HG03103 (cell line): ENCODE measurements around the gene DGAT2.
"Not testable (repeated sequence)": the region's sequence is repeated elsewhere in the genome, so short reads cannot be mapped to it uniquely, and the experiment has no call there.

ENCODE experiments used
- ATAC-seq: cut with Tn5 transposase; IDR thresholded peaks from one replicate; pipeline ENCODE4 v1.9.1; 2021; ENCODE audit warnings: low read depth; ENCODE audit not compliant: unreplicated experiment

The DGAT2 gene

DNA sequence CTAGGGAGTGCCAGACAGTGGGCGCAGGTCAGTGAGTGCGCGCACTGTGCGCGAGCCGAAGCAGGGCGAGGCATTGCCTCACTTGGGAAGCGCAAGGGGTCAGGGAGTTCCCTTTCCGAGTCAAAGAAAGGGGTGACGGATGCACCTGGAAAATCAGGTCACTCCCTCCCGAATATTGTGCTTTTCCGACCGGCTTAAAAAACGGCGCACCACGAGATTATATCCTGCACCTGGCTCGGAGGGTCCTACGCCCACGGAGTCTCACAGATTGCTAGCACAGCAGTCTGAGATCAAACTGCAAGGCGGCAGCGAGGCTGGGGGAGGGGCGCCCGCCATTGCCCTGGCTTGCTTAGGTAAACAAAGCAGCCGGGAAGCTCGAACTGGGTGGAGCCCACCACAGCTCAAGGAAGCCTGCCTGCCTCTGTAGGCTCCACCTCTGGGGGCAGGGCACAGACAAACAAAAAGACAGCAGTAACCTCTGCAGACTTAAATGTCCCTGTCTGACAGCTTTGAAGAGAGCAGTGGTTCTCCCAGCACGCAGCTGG lies 19.8 kb upstream of the DGAT2 start:
- not testable (repeated sequence) for ATAC-seq

DNA sequence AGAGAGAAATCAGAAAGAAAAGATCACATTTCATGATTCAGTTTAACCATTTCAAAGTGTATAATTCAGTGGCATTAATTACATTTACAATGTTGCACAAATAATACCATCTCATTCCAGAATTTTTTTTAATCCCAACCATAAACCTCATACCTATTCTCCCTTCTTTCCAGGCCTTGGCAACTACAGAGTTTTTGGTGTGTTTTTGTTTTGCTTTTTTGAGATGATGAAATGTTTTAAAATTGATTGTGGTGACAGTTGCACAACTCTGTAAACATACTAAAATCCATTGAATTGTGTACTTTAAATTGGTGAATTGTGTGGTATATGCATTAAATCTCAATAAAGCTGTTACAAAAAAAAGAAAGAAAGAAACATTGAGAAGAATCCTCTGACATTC lies 13.6 kb upstream of the DGAT2 start:
- ATAC-seq = not testable (repeated sequence)

DNA sequence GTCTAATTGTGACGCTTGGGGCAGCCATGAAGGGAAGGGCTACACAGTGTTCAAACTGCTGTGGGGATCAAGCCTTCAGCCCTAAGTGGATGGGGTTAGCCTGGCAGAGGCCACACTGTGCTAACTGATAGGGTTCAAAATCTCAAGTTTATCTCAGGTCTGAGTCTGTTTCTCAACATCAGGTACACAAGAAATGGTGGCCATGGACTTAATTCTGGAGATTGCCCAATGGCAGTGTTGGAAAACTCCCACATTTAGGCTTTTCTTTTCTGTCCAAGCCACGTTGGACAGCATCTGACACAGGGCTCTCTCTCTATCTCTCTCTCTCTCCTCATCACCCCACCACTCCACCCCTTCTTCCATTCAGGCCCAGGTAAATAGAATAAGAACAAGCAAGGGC lies 10.9 kb upstream of the DGAT2 start:
- ATAC-seq = no peak

DNA sequence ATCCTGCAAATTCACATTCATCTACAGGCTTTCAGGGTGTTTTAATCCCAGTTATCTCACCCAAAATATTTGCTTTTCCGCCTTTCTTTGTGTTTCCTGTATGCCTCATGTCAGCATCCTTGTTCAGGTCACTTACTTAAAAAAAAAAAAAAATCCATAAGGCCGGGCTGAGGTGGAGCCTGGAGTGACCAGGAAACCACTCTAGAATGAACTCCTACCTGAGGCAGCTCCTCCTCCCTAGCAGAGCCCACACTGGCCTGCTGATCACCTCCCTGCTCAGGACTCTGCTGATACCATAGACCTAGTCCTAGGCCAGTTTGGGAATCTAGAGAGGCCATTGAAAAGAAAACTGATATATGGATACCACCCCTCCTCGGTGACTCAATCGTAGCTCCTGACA lies 8.7 kb upstream of the DGAT2 start:
- ATAC-seq = no peak

DNA sequence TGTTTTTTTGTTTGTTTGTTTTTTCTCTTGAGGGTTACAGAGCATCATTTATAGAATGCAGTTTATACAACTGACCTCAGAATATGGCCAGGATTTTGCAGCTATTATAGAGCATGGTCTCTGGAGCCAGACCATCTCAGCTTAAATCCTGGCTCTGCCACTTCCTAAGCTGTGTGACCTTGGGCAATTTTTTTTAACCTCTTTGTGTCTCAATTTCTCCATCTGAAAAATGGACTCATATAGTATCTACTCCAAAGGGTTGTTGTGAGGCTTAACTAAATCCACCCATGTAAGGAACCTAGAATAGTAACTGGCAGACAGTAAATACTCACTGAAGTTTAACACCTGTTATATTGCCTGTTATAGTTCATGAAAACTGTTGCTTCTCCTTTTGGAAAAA lies 8.3 kb upstream of the DGAT2 start:
- no peak for ATAC-seq

DNA sequence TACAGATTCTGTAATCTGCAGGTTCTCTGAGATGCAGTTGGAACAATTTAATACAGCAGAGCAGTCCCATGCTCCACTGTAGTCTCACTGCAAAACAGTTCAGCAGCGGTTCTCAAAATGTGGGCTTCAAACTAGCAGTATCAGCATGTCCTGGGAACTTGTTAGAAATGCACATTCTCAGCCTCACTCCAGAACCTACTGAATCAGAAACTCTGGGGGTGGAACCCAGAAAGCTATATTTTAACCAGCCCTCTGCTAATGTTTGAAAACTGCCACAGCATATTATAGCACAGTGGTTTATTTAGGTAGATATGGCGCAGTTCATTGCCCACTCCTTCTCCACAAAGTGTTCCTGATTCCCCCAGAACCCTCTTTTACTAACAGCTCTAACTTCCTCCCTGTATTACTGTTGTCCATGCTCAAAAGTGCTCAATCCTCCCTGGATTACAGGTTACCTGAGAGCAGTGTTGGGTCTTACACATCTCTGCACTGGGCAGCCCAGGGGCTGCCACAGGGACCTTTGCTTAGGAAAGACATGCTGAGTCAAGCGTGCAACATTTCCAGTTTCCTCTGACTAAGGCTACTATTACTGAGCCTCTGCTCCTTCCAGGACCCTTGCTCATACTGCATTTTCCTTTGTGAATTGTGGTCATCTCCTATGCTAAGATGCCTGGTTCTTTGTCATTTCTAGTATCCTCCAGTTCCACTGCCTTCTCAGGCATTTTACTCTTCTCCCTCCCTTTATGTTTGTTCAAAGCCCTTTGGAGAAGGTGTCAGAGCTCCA lies 7.7 kb upstream of the DGAT2 start:
- no peak for ATAC-seq

DNA sequence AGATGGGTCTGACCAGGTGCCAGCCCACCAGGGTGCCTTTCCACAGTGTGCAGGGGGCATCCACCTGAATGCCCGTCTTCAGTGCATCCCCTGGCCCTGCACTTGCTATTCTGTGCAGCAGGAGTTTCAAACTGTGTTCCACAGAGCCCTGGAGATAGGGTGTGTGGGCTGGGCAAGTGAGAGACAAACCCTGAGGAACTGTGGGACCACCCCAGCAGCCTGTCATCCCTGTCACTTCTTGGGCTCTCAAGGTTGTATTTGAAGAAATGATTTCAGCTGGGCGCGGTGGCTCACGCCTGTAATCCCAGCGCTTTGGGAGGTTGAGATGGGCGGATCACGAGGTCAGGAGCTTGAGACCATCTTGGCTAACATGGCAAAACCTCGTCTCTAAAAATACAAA lies 6.4 kb upstream of the DGAT2 start:
- ATAC-seq = no peak

DNA sequence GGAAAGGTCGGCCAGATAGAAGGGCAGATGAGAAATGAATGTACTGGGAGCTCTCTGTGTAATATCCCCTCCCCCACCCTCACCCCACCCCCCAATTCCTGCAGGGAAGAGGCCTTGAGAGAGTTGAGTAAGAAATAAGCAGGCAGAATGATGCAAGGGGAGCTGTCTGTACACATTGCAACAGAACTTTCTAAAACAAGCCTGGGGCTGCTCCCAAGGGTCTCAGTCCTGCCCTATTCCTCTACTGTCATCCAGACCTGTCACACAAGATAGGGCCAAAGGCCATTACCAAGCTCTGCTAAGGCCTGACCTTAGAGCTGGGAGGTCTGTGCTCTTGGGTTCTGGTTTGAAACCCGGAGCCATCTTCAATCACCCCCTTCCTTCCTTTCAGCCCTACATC lies 5.7 kb upstream of the DGAT2 start:
- ATAC-seq = no peak

DNA sequence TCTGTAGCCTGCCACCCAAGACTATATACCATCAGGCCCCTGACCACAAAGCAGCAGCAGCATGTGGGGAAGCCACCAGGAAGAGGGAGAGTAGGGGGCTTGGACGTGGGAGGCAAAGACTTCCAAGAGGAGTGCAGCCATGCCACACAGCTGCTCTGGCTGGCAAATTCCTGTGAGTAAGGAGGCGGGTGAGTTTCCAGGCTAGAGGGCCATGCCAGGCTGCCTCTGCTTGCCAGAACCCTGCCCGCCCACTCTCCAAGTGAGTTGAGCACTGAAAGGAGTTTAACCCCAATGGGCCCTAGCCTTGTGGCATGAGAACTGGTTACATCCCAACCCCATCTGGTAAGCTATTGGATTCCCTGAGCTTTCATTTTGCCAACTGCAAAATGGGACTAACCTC lies 4.7 kb upstream of the DGAT2 start:
- ATAC-seq = no peak

DNA sequence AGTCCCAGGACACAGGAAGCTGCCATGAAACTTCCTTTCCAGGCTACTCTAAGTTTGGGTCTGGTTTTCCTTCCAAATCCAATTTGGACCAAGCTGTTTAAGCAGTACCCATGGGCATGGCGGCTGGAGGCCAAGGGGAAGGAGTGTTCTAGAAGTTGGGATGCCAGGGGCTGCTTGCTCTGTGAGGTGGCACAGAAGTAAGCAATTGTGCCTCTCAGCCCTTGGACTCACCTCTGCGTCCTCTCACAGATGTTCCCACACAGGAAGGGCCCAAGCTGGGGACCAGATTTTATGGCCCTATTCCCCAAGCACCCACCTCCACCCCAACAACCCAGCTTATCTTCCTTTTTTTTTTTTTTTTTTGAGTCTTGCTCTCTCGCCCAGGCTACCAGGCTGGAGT lies 3.5 kb upstream of the DGAT2 start:
- no peak for ATAC-seq

DNA sequence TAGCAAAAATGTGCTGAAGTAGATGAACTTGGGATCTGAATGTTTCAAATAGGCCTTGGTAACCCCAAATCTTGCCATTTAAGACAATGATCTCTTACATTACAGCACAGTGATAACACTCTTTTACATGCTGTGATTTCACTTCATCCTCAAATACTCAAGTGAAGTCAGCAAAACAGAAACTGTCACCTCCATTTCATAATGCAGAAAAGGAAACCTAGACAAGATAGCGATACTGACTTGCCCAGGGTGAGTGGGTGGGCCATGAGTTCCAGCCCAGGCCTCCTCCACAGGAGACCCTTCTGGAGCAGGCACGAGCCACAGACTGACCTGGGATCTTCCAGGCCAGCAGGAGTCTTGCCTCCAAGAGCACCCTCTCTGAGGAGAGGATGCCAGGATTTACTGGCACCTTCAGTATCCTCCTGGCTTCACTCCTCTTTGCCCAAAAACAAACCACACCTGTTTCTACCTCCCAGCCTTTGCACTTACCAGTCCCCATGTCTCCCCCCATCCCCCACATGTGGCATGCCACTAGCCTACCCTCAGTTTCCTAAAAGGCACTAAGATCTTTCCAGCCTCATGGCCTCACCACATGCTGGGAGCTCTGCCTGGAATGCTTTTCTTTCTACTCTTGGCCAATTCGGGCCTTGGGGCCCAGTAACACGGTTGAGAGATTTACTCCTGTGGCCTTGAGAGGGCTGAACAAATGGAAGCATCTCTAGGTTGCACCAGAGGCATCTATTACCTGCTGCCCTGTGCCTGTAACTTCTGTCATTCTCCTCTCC lies 1.9 kb upstream of the DGAT2 start:
- ATAC-seq = no peak

DNA sequence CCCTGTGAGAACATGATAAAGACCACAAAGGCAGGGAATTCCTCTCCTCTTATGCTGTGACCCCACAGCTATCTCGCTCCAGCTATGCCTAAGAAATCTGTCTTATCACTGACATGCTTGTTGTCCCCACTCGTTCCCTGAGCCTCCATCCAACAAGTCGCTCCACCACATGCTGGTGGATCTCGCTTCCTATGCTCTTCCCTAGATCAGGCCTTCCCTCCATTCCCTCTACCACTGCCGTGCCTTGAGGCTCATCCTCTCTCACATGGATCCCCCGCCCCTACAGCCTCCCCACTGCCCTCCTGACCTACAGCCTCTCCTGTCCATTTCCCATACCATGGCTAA lies 1.4 kb upstream of the DGAT2 start:
- no peak for ATAC-seq

DNA sequence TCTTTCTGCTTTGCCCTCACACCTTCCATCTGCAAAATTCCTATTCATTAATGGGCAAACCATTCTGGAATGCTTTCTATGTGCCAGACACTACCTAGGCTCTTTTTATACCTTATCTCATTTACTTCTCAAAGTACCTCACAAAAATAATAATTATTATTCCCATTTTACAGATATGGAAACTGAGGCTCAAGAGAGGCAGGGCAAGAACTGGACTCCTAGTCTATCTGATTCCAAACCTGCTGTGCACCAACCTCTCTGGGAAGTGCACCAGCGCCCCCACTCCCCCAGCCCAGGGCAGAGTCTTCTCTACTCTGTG lies 826 bp upstream of the DGAT2 start:
- no peak for ATAC-seq

DNA sequence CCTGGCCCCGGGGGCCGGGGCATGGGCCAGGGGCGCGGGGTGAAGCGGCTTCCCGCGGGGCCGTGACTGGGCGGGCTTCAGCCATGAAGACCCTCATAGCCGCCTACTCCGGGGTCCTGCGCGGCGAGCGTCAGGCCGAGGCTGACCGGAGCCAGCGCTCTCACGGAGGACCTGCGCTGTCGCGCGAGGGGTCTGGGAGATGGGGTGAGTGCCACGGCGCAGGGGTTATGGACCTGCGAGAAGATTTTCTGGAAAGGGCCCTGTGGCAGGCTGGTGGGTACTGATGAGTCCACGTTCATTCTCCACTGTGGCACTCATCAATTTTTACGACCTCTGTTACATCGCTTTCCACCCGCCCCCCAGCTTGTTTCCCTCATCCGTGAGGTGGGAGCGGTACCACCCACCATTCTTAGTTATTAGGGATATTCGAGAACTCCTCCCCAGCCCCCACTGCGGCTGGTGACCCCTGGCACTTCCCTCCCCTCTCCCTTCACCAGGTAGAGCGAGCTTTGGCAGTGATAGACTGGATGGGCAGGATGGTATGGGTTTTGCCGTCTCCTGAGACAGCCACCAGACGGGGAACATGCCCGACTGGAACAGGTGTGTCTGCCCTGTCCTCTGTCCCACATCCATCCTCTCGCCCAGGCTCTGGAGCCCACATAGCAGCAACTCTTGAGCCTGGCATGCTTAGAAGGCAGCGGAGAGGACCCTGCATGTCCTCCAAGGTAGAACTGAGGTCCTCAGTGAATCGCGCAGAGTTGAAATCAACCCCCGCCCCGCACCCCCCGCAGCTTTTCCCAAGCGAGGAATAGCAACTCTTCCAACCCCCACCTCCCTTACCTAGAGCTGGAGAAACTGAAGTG lies 562 bp downstream of the DGAT2 start:
- ATAC-seq = no peak

DNA sequence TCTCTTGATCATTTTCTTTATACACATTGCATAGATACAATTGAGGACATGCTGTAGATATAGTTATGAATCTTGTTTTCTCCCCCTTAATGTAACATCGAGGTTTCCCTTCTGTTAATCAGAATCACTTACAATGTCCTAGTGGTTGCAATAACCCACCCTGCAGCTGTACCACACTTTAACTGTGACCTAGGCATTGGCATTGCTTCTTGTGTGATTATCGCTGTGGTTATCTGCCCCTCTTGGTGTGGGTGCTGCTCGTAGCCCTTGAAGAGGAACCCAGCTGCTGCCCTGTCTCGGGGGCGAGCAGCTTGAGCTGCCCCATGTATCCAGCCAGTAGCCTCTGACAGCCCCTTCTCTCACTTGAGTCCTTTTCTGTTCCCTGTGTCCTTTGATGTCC lies 1.5 kb downstream of the DGAT2 start:
- ATAC-seq = no peak

DNA sequence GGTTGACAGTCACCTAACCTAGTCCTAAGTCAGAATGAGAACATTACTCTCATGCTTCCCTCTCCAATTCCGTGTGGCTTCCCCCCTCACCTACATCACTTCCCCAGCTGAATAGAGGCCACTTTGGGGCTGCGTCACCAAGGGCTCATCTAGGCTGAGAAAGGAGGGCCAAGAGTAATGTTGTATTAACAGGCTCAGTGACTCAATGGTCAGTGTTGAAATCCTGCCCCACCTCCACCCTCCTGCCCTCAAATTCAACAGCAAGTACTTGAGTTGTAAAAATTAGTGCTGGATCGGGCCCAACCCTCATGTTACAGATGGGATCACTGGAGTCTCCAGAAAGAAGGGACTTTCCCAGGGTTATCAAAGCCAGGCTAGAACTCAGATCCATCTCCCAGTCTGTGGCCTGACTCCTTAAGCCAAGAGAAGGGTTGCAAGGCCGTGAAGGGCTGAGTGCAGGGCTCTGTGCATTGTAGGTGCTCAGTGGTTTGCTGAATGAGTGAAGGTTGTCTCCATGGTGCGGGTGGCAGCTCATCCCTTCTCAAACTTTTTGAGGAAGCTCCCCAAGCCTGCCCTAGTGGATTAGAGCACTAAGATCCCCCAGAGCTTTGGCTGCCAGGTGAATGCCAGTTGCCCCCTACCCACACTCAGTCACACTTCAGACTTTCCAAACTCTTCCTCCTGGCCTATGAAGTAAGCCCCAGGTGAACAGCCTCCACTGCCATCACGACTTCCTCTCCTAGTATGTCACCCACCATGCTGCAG lies 3.2 kb downstream of the DGAT2 start:
- ATAC-seq = no peak

DNA sequence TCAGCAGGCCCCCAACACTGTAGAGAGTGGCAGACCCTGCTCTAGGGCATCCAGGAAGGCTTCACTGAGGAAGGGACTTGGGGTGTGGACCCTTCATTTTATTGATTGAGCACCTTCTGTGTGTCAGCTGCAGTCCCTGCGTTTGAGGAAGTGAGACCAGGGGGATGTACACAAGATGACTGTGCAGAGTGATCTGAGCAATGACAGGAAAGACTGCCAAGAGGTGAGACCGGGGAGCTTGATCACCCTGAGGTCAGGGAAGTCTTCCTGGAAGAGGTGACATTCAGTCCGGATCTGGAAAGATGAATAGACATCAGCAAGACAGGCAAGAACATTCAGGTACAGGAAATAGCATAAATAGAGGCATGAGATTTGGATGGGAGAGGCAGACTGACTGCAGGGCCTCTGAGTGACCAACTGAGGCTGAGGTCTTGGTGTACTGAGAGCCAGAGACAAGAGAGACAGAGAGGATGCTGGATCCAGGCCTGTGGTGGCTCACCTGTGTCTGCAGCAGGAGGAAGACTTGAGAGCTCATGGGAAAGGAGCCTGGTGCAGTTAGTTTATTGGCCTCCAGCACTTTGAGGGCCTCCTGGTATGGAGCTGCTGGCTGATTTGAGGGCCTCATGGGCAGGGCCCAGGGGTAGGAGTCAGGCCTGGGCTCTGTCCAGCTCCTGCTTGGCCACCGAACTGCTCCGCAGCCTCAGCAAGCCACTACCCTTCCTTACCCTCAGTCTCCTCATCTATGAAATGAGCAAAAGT lies 5.2 kb downstream of the DGAT2 start:
- ATAC-seq = peak; percentile 86

DNA sequence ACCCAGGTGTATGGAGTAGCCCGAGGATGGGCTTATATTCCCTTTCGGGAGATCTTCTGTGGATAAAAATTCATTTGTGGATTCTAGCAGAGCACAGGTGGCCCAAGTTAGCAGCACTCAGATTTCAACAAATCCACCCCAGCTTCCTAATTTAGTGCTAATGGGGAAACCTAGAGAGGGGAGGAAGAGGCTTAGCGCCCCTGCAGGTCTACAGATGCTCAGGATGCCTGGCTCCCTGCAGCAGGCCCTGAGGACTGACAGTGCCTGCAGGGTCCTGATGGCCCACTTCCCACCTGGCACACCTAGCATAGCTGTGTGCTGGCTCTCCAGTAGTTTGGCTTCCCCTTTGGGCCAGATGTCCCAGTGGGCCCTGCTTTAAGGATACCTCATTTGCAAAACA lies 6.5 kb downstream of the DGAT2 start:
- ATAC-seq = no peak

DNA sequence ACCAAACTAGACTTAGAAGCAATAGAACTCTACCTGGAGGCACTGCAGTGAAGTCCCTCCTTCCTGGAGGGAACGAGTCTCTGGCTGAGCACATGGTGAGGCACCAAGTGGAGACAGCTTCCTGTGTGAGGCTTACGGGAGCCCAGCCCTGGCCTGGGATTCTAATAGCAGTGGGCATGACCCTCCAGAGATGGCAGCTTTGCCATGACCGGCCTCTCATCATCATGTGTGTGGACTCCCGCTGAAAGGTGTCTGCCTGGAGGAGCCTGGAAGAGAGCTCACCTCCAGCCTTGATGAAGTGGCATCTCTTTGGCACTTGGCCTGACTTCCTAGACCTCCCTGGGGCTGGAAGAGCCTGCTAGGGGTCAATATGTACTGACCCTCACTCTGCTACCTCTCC lies 8.0 kb downstream of the DGAT2 start:
- ATAC-seq = no peak
